ENCODE data around the gene JMJD1C.
"Not testable (repeated sequence)": the region's sequence is repeated elsewhere in the genome, so short reads cannot be mapped to it uniquely, and the experiment has no call there.

The JMJD1C gene

DNA sequence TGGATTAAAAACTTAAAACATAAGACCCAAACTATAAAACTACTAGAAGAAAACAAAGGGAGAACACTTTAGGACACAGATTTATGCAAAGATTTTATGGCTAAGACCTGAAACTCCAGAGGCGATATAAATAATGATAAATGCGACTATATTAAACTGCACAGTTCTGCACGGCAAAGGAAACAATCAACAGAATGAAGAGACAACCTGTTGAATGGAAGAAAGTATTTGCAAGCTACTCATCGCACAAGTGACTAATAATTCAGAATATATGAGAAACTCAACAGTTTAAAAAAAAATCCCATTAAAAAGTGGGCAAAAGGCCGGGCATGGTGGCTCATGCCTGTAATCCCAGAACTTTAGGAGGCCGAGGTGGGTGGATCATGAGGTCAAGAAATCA lies 73.6 kb downstream of the JMJD1C start:
- DNase-seq, result no peak

GRCh38 chr10:63391812-63392211 lies 74.0 kb downstream of the JMJD1C start:
- no peak for DNase-seq

DNA sequence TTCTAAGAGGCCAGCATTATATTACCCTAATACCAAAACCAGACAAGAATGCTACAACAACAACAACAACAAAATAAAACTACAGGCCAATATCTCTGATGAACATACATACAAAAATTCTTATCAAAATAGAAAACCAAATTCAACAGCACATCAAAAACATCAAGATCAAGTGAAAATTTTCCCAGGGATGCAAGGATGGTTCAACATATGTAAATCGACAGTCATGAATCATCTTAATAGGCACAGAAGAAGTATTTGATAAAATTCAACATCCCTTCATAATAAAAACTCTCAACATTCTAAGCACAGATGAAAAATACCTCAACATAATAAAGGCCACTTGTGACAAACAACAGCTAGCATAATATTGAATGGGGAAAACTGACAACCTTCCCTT lies 75.3 kb downstream of the JMJD1C start:
- no peak for DNase-seq

GRCh38 chr10:63388421-63389031 lies 77.3 kb downstream of the JMJD1C start:
- DNase-seq, result no peak

GRCh38 chr10:63385254-63385653 lies 80.5 kb downstream of the JMJD1C start:
- no peak for DNase-seq

DNA sequence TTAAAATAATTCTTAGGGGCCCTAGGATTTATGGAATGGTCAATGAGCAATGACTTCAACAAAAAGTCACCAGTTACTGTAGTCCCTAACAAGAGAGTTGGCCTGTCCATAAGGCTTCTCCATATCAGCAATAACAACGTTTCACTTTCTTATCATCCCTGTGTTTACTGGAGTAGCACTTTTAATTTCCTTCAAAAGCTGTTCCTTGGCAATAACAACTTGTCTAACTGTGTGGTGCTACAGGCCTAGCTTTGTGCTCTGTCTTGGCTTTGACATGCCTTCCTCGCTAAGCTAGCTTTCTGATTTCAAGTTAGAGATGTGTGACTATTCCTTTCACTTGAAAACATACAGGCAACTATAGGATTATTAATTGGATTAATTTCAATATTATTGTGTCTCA lies 81.1 kb downstream of the JMJD1C start:
- DNase-seq, result no peak

GRCh38 chr10:63384001-63384400 lies 81.8 kb downstream of the JMJD1C start:
- no peak for DNase-seq

- DNase-seq, result no peak
These were observed 82.6 kb downstream of the JMJD1C start for GRCh38 chr10:63383141-63383540.

DNA sequence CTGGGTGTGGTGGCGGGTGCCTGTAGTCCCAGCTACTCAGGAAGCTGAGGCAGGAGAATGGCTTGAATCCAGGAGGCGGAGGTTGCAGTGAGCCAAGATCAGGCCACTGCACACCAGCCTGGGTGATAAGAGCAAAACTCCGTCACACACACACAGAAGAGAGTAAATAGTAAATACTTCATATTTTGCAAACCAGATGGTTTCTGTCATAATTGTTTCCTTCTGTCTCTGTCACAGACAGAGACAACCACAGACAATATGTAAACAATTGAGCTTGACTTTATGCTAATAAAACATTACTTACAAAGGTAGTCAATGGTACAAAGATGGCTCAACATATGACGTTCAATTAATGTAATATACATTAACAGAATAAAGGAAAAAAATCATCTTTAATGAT lies 83.7 kb downstream of the JMJD1C start:
- no peak for DNase-seq

DNA sequence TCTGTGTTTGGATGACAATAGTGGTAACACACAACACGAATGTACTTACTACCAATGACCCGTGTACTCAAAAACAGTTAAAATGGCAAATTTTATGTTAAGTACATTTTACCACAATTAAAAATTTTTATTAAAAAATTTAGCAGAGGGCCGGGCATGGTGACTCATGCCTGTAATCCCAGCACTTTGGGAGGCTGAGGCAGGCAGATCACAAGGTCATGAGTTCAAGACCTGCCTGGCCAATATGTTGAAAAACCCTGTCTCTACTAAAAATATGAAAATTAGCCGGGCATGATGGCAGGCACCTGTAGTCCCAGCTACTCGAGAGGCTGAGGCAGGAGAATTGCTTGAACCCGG lies 88.5 kb downstream of the JMJD1C start:
- not testable (repeated sequence) for DNase-seq

DNA sequence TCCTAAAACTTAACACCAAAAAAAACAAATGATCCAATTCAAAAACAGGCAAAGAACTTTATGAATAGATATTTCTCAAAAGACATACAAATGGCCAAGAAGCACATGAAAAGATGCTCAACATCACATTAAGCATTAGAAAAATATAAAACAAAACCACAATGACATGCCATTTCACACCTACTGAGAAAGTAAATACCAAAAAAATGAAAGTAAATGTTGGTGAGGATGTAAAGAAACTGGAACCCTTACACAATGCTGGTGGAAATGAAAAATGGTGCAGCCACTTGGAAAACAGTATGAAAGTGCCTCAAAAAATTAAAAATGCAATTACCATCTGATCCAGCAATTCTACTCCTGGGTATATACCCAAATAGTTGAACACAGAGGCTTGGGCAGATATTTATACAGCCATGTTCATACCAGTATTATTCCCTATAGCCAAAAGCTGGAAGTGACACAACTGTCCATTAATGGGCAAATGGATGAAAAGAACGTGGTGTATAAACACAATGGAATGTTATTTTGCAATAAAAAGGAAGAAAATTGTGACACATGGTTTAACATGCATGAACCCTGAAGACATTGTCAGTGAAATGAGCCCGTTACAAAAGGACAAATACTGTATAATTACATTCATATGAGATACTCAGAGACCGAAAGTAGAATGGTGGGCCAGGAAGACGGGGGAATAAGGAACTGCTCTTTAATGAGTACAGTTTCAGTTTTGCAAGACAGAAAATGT lies 89.0 kb downstream of the JMJD1C start:
- no peak for DNase-seq

GRCh38 chr10:63375859-63376258 lies 89.9 kb downstream of the JMJD1C start:
- DNase-seq, result no peak

DNA sequence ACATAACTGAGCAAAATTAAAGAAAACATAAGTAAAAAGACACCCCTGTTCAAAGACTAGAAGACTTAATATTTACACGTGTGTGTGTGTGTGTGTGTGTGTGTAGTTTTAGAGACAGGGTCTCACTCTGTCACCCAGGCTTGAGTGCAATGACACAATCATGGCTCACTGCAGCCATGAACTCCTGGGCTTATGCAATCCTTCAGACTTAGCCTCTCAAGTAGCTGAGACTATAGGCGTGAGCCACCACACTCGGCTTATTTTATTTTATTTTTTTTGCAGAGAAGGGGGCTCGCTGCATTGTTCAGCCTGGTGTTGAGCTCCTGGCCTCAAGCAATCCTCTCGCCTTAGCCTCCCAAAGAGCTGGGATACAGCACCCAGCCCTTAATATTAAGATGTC lies 90.3 kb downstream of the JMJD1C start:
- no peak for DNase-seq

DNA sequence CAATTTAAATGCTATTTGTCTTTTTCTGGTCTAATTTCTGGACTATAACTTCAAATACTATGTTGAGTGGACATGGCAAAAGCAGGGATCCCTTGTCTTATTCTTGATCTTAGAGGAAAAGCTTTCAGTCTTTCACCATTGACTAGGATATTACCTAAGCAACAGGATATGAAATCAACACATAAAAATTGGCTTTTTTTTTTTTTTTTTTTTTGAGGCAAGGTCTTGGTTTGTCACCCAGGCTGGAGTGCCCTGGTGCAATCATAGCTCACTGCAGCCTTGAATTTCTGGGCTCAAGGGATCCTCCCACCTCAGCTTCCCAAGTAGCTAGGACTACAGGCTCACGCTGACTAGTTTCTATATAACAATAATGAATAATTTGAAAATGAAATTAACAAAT lies 90.8 kb downstream of the JMJD1C start:
- no peak for DNase-seq

GRCh38 chr10:63373176-63373575 lies 92.6 kb downstream of the JMJD1C start:
- no peak for DNase-seq

- DNase-seq, result no peak
These were observed 96.1 kb downstream of the JMJD1C start for GRCh38 chr10:63369711-63370110.

DNA sequence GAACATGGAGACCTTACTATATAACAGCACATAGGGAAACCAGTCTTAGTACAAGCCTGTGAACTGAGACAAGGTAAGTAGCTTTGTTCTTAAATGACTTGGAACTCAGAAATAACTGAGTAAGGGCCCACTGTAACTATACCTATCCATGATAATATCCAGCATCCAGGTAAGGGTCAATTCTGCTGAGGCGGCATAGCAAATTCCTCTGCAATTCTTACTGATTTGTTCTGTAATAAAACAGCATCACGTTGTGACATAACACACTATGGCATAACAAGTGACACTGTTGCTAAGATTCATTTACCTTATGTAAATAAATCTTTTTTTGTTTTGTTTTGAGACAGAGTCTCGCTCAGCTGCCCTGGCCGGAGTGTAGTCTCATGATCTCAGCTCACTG lies 97.4 kb downstream of the JMJD1C start:
- DNase-seq, result no peak

- no peak for DNase-seq
These were observed 98.8 kb downstream of the JMJD1C start for GRCh38 chr10:63366933-63367332.

GRCh38 chr10:63365976-63366765 lies 99.6 kb downstream of the JMJD1C start:
- DNase-seq, result no peak

- DNase-seq, result no peak
These were observed 100.9 kb downstream of the JMJD1C start for GRCh38 chr10:63364918-63365317.

GRCh38 chr10:63363951-63364350 lies 101.8 kb downstream of the JMJD1C start:
- DNase-seq, result no peak

DNA sequence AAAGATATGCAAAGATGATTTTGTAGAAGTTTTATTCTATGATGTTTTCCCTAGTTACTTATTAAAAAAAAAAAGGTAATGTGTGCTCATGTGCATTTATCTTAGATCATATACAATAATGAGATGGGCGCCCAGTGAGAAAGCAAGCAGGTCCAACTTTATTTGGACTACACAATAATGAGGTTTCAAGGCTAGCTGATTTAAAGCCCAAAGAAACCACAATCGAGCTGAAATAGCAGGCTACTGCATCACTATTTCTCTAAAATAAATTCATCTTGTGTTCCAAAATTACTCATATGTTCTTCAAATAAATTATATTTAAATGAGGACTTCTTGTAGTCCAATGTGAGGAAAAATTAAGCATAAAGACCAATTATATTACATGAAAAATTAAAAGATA lies 110.1 kb downstream of the JMJD1C start:
- DNase-seq, result no peak

- DNase-seq, result no peak
These were observed 112.8 kb downstream of the JMJD1C start for GRCh38 chr10:63352976-63353375.

- no peak for DNase-seq
These were observed 117.4 kb downstream of the JMJD1C start for GRCh38 chr10:63348245-63348850.
